NB4 (cell line): Measurements from ENCODE around the gene RGPD5.
"Not testable (repeated sequence)": the region's sequence is repeated elsewhere in the genome, so short reads cannot be mapped to it uniquely, and the experiment has no call there.

Experiments
- CTCF ChIP-seq: IDR thresholded peaks from one replicate; pipeline ENCODE4 v1.5.1; 2012; ENCODE audit warnings: low read depth, low read length
- MYC ChIP-seq: IDR thresholded peaks from 2 replicates; pipeline ENCODE4 v1.6.1; 2011; ENCODE audit warnings: low read depth, low read length
- POLR2A ChIP-seq: IDR thresholded peaks from 2 replicates; pipeline ENCODE4 v1.6.1; 2011; ENCODE audit warnings: mild to moderate bottlenecking; ENCODE audit not compliant: insufficient read length; ENCODE audit errors: extremely low read depth

GRCh38 chr2:109882112-109882511 is 88.0 kb downstream of the RGPD5 start:
- not testable (repeated sequence) for TF ChIP-seq POLR2A, CTCF, MYC
